Testis (tissue), 2 donors: ENCODE results near the gene TMEM87B.

Experiments used
- POLR2A ChIP-seq: fragments of 450-650 bp; IDR thresholded peaks from one replicate; pipeline ENCODE4 v1.6.1; 2017; ENCODE audit warnings: antibody characterized with exemption, mild to moderate bottlenecking, moderate library complexity
- TF ChIP-seq, protein P1 (sequence below), 3 experiments: fragments of 450-650 bp in 2 of 3; fragments of 200-600 bp in 1 of 3; sonication (generic) in 1 of 3; IDR thresholded peaks; one replicate each; pipeline ENCODE4 v1.5.1; 2016 to 2019; ENCODE audit warnings: antibody characterized with exemption in 3 of 3, mild to moderate bottlenecking in 2 of 3, moderate library complexity in 1 of 3

DNA sequence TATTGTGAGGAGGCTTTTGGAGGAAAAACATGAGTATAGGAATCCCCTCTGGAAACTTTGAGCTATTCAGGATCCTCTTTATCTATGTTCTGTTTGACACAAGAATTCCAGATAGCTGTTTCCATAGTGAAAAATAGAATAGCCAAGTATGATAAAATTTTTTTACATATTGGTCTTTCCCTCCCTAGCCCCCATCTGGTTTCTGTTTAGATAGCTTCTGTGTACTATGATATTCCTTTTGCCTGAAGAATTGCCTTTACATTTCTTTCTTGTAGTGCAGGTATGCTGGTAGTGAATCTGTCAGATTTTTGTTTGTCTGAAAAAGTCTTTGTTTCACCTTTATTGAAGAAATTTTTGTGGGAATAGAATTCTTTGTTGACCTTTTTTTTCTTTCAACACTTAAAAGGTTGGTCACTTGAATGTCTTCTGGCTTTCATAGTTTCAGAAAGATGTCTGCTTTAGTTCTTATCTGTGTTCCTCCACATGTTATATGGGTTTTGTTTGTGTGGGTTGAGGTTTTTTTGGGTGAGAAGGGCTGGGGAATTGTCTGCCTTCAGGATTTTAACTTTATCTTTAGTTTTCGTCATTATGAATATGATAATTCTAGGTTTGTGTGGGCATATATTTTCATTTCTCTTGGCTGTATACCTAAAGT is 53.2 kb downstream of the TMEM87B start:
- TF ChIP-seq, protein P1, sequence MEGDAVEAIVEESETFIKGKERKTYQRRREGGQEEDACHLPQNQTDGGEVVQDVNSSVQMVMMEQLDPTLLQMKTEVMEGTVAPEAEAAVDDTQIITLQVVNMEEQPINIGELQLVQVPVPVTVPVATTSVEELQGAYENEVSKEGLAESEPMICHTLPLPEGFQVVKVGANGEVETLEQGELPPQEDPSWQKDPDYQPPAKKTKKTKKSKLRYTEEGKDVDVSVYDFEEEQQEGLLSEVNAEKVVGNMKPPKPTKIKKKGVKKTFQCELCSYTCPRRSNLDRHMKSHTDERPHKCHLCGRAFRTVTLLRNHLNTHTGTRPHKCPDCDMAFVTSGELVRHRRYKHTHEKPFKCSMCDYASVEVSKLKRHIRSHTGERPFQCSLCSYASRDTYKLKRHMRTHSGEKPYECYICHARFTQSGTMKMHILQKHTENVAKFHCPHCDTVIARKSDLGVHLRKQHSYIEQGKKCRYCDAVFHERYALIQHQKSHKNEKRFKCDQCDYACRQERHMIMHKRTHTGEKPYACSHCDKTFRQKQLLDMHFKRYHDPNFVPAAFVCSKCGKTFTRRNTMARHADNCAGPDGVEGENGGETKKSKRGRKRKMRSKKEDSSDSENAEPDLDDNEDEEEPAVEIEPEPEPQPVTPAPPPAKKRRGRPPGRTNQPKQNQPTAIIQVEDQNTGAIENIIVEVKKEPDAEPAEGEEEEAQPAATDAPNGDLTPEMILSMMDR (IDR thresholded peaks at IDR 0.05) = no peak
- TF ChIP-seq POLR2A = no peak
